GM19452 (cell line): ENCODE measurements around the gene YKT6.

Experiments used
- ATAC-seq: cut with Tn5 transposase; IDR thresholded peaks from one replicate; pipeline ENCODE4 v1.9.1; 2021; ENCODE audit not compliant: unreplicated experiment

Gene YKT6

GRCh38 chr7:44257213-44257612, 56.4 kb downstream of the YKT6 start:
- ATAC-seq: no peak

- ATAC-seq: peak; percentile 93
Measured at GRCh38 chr7:44257618-44258422, 57.0 kb downstream of the YKT6 start.

GRCh38 chr7:44258423-44258760, 57.6 kb downstream of the YKT6 start:
- no peak for ATAC-seq

GRCh38 chr7:44258865-44259546, 58.2 kb downstream of the YKT6 start:
- ATAC-seq: no peak

GRCh38 chr7:44259547-44260457, 59.0 kb downstream of the YKT6 start:
- no peak for ATAC-seq

GRCh38 chr7:44261240-44261639, 60.5 kb downstream of the YKT6 start:
- ATAC-seq: no peak

GRCh38 chr7:44262031-44262430, 61.3 kb downstream of the YKT6 start:
- ATAC-seq: no peak

GRCh38 chr7:44263326-44264082, 62.7 kb downstream of the YKT6 start:
- ATAC-seq: no peak
